ENCODE measurements around the gene STH.
A peak's percentile ranks its signal among the peaks of the same experiment; 100 is the strongest.

Gene STH

DNA sequence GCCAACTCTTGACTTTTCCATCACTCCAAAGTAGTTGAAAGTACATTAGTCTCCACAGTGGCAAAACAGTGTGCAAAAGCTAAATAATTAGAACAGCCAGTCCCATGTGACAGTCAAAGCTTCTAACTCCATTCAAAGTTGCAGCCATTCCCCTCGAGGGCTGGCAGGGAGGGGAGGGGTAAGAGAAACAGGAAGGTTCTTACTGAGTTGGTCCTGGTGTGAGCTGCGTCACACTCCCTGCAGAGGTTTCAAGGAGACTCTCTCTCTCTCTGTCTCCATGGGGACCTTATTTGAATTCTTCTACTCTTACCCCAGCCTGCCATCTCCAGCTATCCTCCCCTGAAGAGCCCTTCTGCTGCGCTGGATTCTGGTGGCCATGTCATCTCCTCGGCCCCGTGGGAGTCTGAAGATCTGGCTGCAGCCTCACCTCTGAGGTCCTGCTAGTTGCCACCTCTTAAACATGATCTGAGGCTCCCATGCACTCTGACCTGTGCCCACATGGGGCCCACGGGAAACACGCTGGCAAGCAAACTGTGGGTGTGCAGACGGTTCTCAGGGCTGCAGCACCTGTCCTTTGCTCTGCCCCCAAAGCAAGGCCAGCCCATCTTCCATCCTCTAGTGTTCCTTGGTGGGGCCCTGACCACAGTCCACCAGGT, 23.3 kb upstream of the STH start:
- ATAC-seq (ENCODE audit: low read depth): no peak
- no peaks in the 10 kb centered on the region for H3K4me1 ChIP-seq (ENCODE audit: insufficient read depth, poor library complexity, severe bottlenecking)

GRCh38 chr17:45976391-45976754, 22.7 kb upstream of the STH start:
- ATAC-seq (ENCODE audit: low read depth) (no peak), DNase-seq (ENCODE audit: low spot score) (no peak)
- Histone ChIP-seq H3K4me1 (ENCODE audit: insufficient read depth, poor library complexity, severe bottlenecking) (no peaks in the 10 kb centered on the region), H3K27me3 (ENCODE audit: insufficient read depth, poor library complexity, severe bottlenecking) (no peaks in the 10 kb centered on the region), H3K9me3 (ENCODE audit: severe bottlenecking) (no peaks in the 10 kb centered on the region), H3K36me3 (ENCODE audit: low read depth) (no peaks in the 10 kb centered on the region), H3K4me3 (ENCODE audit: severe bottlenecking) (no peak overlapping the region), H3K27ac (ENCODE audit: poor library complexity, severe bottlenecking) (no peak overlapping the region)
- TF ChIP-seq, protein P1, sequence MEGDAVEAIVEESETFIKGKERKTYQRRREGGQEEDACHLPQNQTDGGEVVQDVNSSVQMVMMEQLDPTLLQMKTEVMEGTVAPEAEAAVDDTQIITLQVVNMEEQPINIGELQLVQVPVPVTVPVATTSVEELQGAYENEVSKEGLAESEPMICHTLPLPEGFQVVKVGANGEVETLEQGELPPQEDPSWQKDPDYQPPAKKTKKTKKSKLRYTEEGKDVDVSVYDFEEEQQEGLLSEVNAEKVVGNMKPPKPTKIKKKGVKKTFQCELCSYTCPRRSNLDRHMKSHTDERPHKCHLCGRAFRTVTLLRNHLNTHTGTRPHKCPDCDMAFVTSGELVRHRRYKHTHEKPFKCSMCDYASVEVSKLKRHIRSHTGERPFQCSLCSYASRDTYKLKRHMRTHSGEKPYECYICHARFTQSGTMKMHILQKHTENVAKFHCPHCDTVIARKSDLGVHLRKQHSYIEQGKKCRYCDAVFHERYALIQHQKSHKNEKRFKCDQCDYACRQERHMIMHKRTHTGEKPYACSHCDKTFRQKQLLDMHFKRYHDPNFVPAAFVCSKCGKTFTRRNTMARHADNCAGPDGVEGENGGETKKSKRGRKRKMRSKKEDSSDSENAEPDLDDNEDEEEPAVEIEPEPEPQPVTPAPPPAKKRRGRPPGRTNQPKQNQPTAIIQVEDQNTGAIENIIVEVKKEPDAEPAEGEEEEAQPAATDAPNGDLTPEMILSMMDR (IDR thresholded peaks at IDR 0.05; ENCODE audit: poor library complexity, severe bottlenecking): no peak

More for the DNA sequence above, 23.3 kb upstream of the STH start:
- Histone ChIP-seq H3K27ac (ENCODE audit: poor library complexity, severe bottlenecking) (no peak overlapping the region), H3K4me3 (ENCODE audit: severe bottlenecking) (no peak overlapping the region), H3K27me3 (ENCODE audit: insufficient read depth, poor library complexity, severe bottlenecking) (no peaks in the 10 kb centered on the region), H3K9me3 (ENCODE audit: severe bottlenecking) (no peaks in the 10 kb centered on the region), H3K36me3 (ENCODE audit: low read depth) (no peaks in the 10 kb centered on the region)
- TF ChIP-seq, protein P1 (IDR thresholded peaks at IDR 0.05; ENCODE audit: poor library complexity, severe bottlenecking): no peak
- DNase-seq (ENCODE audit: low spot score): no peak

DNA sequence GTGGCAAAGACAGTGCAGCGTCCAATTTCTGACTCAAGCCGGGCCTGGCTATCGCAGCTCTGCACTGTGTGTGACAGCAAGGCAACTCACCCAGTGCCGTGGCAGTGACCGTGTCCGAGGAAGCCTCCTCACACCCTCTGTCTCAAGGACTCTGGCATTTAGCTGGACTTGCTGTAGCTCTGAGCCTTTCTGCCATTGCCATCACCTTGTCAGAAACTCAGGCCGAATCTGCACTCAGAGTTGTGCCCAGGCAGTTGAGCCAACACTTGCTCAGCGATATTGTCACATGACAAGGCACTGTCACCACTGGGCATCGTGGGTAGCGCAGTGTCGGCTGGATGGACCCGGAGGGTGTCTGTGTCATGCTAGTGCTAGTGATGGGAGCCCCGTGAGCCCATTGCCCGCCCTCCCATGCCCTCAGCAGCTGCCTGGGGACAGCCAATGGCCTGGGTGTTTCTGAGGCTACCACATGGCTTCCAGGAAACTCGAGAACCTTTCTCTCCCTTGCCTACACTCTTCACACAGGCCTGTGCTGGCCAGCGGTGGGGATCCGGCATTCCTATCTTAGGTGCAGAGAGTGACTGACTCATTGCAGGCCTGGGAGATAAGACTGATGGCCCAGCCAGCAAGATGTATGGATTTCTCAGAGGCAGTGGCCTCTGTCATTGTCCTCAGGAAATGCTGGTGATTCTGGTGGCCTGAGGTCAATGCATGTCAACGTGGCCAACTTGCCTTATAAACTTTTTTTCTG, 22.1 kb upstream of the STH start:
- Histone ChIP-seq H3K36me3 (ENCODE audit: low read depth) (no peaks in the 10 kb centered on the region), H3K27me3 (ENCODE audit: insufficient read depth, poor library complexity, severe bottlenecking) (no peaks in the 10 kb centered on the region), H3K9me3 (ENCODE audit: severe bottlenecking) (no peaks in the 10 kb centered on the region), H3K4me1 (ENCODE audit: insufficient read depth, poor library complexity, severe bottlenecking) (no peaks in the 10 kb centered on the region), H3K4me3 (ENCODE audit: severe bottlenecking) (no peak overlapping the region), H3K27ac (ENCODE audit: poor library complexity, severe bottlenecking) (no peak overlapping the region)
- DNase-seq (ENCODE audit: low spot score) (no peak), ATAC-seq (ENCODE audit: low read depth) (peak; percentile 58; the same call in 1 of the 3 replicates)
- TF ChIP-seq, protein P1 (IDR thresholded peaks at IDR 0.05; ENCODE audit: poor library complexity, severe bottlenecking): no peak

GRCh38 chr17:45977506-45977824, 21.6 kb upstream of the STH start:
- ATAC-seq (ENCODE audit: low read depth) (no peak), DNase-seq (ENCODE audit: low spot score) (no peak)
- H3K27me3 ChIP-seq (ENCODE audit: insufficient read depth, poor library complexity, severe bottlenecking): no peaks in the 10 kb centered on the region
- H3K9me3 ChIP-seq (ENCODE audit: severe bottlenecking): no peaks in the 10 kb centered on the region
- no peaks in the 10 kb centered on the region for H3K36me3 ChIP-seq (ENCODE audit: low read depth)
- TF ChIP-seq, protein P1 (IDR thresholded peaks at IDR 0.05; ENCODE audit: poor library complexity, severe bottlenecking): no peak
- no peaks in the 10 kb centered on the region for H3K4me1 ChIP-seq (ENCODE audit: insufficient read depth, poor library complexity, severe bottlenecking)
- no peak overlapping the region for H3K4me3 ChIP-seq (ENCODE audit: severe bottlenecking)
- no peak overlapping the region for H3K27ac ChIP-seq (ENCODE audit: poor library complexity, severe bottlenecking)

Measured in RWPE2 (cell line).